IMR-90 (cell line): ENCODE measurements around the gene AMIGO1. TPM values are rescaled to one million over a fixed set of nuclear protein-coding genes. Genes with fewer than 3 reads are reported as not detected.

Experiments used
- ATAC-seq: fragments of 200-7000 bp; cut with Tn5 transposase; 2 replicates; pipeline ENCODE4 v1.9.1; 2020; ENCODE audit warnings: low read depth, mild to moderate bottlenecking, moderate library complexity
- BruUV-seq: library from RNA; stranded (reverse); fragments of 400-500 nt; replicated peaks from 2 replicates; lab custom pipeline; 2021; lab: Mats Ljungman, UMichigan
- CTCF ChIA-PET: fragments of 300-600 bp; formaldehyde crosslinking; extraction: SDS; loops from one replicate; lab custom pipeline; 2021; ENCODE audit warnings: antibody characterized with exemption; lab: Yijun Ruan, JAX
- POLR2A ChIA-PET: fragments of 300-600 bp; sonication (Branson Sonifier 250); formaldehyde crosslinking; loops from one replicate; lab custom pipeline; 2022; ENCODE audit warnings: antibody characterized with exemption; ENCODE audit not compliant: unreplicated experiment; lab: Charles Lee
- DNase-seq: peaks from one replicate; pipeline ENCODE4 v3.0.0; 2013
- H2AFZ ChIP-seq: replicated peaks from 2 replicates; pipeline ENCODE3; 2013; ENCODE audit warnings: low read length, mild to moderate bottlenecking; ENCODE audit not compliant: poor library complexity
- H2AK5ac ChIP-seq: 2 replicates; pipeline ENCODE4 v1.6.1; 2013; ENCODE audit warnings: low read depth, low read length, inconsistent platforms
- H2AK9ac ChIP-seq: replicated peaks from 2 replicates; pipeline ENCODE3; 2013; ENCODE audit warnings: mild to moderate bottlenecking, low read depth, low read length, moderate library complexity; ENCODE audit not compliant: poor library complexity
- H2BK120ac ChIP-seq: 2 replicates; pipeline ENCODE4 v1.6.1; 2013; ENCODE audit warnings: low read depth, low read length, inconsistent platforms
- H2BK15ac ChIP-seq: 3 replicates; pipeline ENCODE4 v1.6.1; 2013; ENCODE audit warnings: low read depth, low read length, inconsistent platforms
- H2BK20ac ChIP-seq: 2 replicates; pipeline ENCODE4 v1.6.1; 2013; ENCODE audit warnings: low read depth, mild to moderate bottlenecking, inconsistent platforms, low read length, moderate library complexity
- H2BK5ac ChIP-seq: 2 replicates; pipeline ENCODE4 v1.6.1; 2013; ENCODE audit warnings: mild to moderate bottlenecking, low read depth, low read length, inconsistent platforms; ENCODE audit not compliant: poor library complexity, severe bottlenecking
- H3K14ac ChIP-seq: replicated peaks from 2 replicates; pipeline ENCODE4 v1.6.1; 2013; ENCODE audit warnings: low read depth, low read length, inconsistent platforms
- H3K18ac ChIP-seq: 2 replicates; pipeline ENCODE4 v1.6.1; 2013; ENCODE audit warnings: low read depth, low read length, control low read depth
- H3K23ac ChIP-seq: 2 replicates; pipeline ENCODE4 v1.6.1; 2013; ENCODE audit warnings: low read depth, low read length, inconsistent platforms
- H3K27ac ChIP-seq: 2 replicates; pipeline ENCODE4 v1.5.1; 2013; ENCODE audit warnings: mild to moderate bottlenecking, control low read depth, low read length; ENCODE audit not compliant: insufficient read depth
- H3K27me3 ChIP-seq: 2 replicates; pipeline ENCODE4 v1.6.1; 2013; ENCODE audit warnings: low read length; ENCODE audit not compliant: control insufficient read depth, insufficient read depth
- H3K36me3 ChIP-seq: 2 replicates; pipeline ENCODE4 v1.6.1; 2013; ENCODE audit warnings: low read length, mixed read lengths; ENCODE audit not compliant: control insufficient read depth, insufficient read depth
- H3K4ac ChIP-seq: 2 replicates; pipeline ENCODE4 v1.6.1; 2013; ENCODE audit warnings: low read depth, low read length, inconsistent platforms
- H3K4me1 ChIP-seq: 2 replicates; pipeline ENCODE4 v1.6.1; 2013; ENCODE audit warnings: low read length, mixed read lengths; ENCODE audit not compliant: control insufficient read depth, insufficient read depth
- H3K4me2 ChIP-seq: 2 replicates; pipeline ENCODE4 v1.6.1; 2013; ENCODE audit warnings: low read depth, mild to moderate bottlenecking, control low read depth, low read length, moderate library complexity
- H3K4me3 ChIP-seq: 2 replicates; pipeline ENCODE4 v1.5.1; 2013; ENCODE audit warnings: low read depth, mild to moderate bottlenecking, control low read depth, low read length, moderate library complexity; ENCODE audit not compliant: insufficient read depth
- H3K56ac ChIP-seq: 2 replicates; pipeline ENCODE4 v1.6.1; 2013; ENCODE audit warnings: low read length, inconsistent platforms; ENCODE audit not compliant: insufficient read depth; ENCODE audit errors: extremely low read depth
- H3K79me1 ChIP-seq, 2 experiments: 2 replicates each; pipeline ENCODE4 v1.6.1; 2013; ENCODE audit warnings: low read length in 2 of 2, inconsistent platforms in 1 of 2, low read depth in 1 of 2
- H3K9ac ChIP-seq: 2 replicates; pipeline ENCODE4 v1.6.1; 2013; ENCODE audit warnings: low read depth, low read length, control low read depth
- H3K9me1 ChIP-seq: 2 replicates; pipeline ENCODE4 v1.6.1; 2013; ENCODE audit warnings: low read length, inconsistent platforms; ENCODE audit not compliant: insufficient read depth
- H3K9me3 ChIP-seq: 2 replicates; pipeline ENCODE4 v1.6.1; 2013; ENCODE audit warnings: low read length; ENCODE audit not compliant: control insufficient read depth, insufficient read depth
- H4K20me1 ChIP-seq: 2 replicates; pipeline ENCODE4 v1.6.1; 2013; ENCODE audit warnings: low read length, inconsistent platforms; ENCODE audit not compliant: insufficient read depth
- H4K5ac ChIP-seq: 2 replicates; pipeline ENCODE4 v1.6.1; 2013; ENCODE audit warnings: mild to moderate bottlenecking, low read depth, low read length, control low read depth
- H4K8ac ChIP-seq, 2 experiments: 2 replicates each; pipeline ENCODE4 v1.6.1; 2013; ENCODE audit warnings: low read depth in 2 of 2, low read length in 2 of 2, control low read depth in 1 of 2, inconsistent platforms in 1 of 2
- H4K91ac ChIP-seq: 2 replicates; pipeline ENCODE4 v1.6.1; 2013; ENCODE audit warnings: low read depth, low read length, inconsistent platforms; ENCODE audit not compliant: insufficient read depth
- BHLHE40 ChIP-seq: fragments of 150-350 bp; IDR thresholded peaks from 2 replicates; pipeline ENCODE4 v1.6.1; 2016; ENCODE audit warnings: mild to moderate bottlenecking, low read depth, low read length
- CEBPB ChIP-seq: IDR thresholded peaks from 2 replicates; pipeline ENCODE4 v1.6.1; 2012; ENCODE audit warnings: low read depth, low read length, improper control_type of control experiment
- CHD1 ChIP-seq: IDR thresholded peaks from 2 replicates; pipeline ENCODE4 v1.6.1; 2012; ENCODE audit warnings: low read depth, low read length, improper control_type of control experiment
- FOS ChIP-seq: fragments of 150-350 bp; IDR thresholded peaks from 2 replicates; pipeline ENCODE4 v1.6.1; 2016; ENCODE audit warnings: low read depth, low read length
- MAZ ChIP-seq: IDR thresholded peaks from 2 replicates; pipeline ENCODE4 v1.6.1; 2012; ENCODE audit warnings: low read depth, mild to moderate bottlenecking, low read length, improper control_type of control experiment, moderate library complexity, borderline replicate concordance
- MXI1 ChIP-seq: IDR thresholded peaks from 2 replicates; pipeline ENCODE4 v1.6.1; 2012; ENCODE audit warnings: low read depth, mild to moderate bottlenecking, low read length, moderate library complexity, borderline replicate concordance
- NFE2L2 ChIP-seq: fragments of 150-350 bp; IDR thresholded peaks from 2 replicates; pipeline ENCODE4 v1.6.1; 2016; ENCODE audit warnings: low read depth, mild to moderate bottlenecking, low read length
- POLR2A ChIP-seq: IDR thresholded peaks from 2 replicates; pipeline ENCODE4 v1.6.1; 2012; ENCODE audit warnings: mild to moderate bottlenecking, low read depth, low read length
- RCOR1 ChIP-seq: IDR thresholded peaks from 2 replicates; pipeline ENCODE4 v1.6.1; 2012; ENCODE audit warnings: mild to moderate bottlenecking, low read length, improper control_type of control experiment; ENCODE audit not compliant: insufficient replicate concordance
- RFX5 ChIP-seq: IDR thresholded peaks from 2 replicates; pipeline ENCODE4 v1.8.0; 2012; ENCODE audit warnings: low read depth, mild to moderate bottlenecking, low read length, moderate library complexity
- SMC3 ChIP-seq: fragments of 150-350 bp; IDR thresholded peaks from 2 replicates; pipeline ENCODE4 v1.6.1; 2016; ENCODE audit warnings: low read depth, mild to moderate bottlenecking, antibody characterized with exemption, low read length, moderate library complexity
- USF2 ChIP-seq: fragments of 150-350 bp; IDR thresholded peaks from 2 replicates; pipeline ENCODE4 v1.6.1; 2017; ENCODE audit warnings: mild to moderate bottlenecking, antibody characterized with exemption, low read length, low read depth
- WGBS, 2 experiments: methylation state at CpG; one replicate each; pipeline versions ENCODE4 v1.1.5 to v1.1.7; 2013; ENCODE audit warnings: missing lambda C conversion rate in 2 of 2; ENCODE audit not compliant: insufficient read length in 1 of 2; ENCODE audit errors: extremely low coverage in 2 of 2; 5-methylcytosine and 5-hydroxymethylcytosine counted together
- dilution Hi-C: fragments of 300-500 bp; cut with HindIII; formaldehyde crosslinking; loops from one replicate; pipeline ENCODE4 v1.14.3; 2018; ENCODE audit warnings: low sequenced_read_pairs; ENCODE audit not compliant: unreplicated experiment
- in situ Hi-C: fragments of 300-500 bp; cut with MboI; formaldehyde crosslinking; loops from 3 replicates; pipeline ENCODE4 v1.14.3; 2019; ENCODE audit warnings: low sequenced_read_pairs, inconsistent platforms, mixed read lengths
- intact Hi-C: fragments of 100-400 bp; cut with micrococcal nuclease; formaldehyde crosslinking; loops from 2 replicates; pipeline ENCODE4 v1.10.0; 2022
- polyA plus RNA-seq, 3 experiments: library from polyadenylated mRNA; depleted of rRNA; stranded (reverse); fragments of >200 nt; gene quantifications; 2 replicates each; pipeline ENCODE4 v1.2.3, GENCODE V29; 2012; ENCODE audit warnings: low replicate concordance in 1 of 3
- total RNA-seq: library from RNA; depleted of rRNA; stranded (reverse); fragments of >200 nt; gene quantifications from 2 replicates; pipeline ENCODE4 v1.2.3, GENCODE V29; 2012

The AMIGO1 gene
- total and polyA plus RNA-seq, 2 of the 4 experiments (the other 2 are of a cell fraction) = 1.5 to 1.6 TPM

DNA sequence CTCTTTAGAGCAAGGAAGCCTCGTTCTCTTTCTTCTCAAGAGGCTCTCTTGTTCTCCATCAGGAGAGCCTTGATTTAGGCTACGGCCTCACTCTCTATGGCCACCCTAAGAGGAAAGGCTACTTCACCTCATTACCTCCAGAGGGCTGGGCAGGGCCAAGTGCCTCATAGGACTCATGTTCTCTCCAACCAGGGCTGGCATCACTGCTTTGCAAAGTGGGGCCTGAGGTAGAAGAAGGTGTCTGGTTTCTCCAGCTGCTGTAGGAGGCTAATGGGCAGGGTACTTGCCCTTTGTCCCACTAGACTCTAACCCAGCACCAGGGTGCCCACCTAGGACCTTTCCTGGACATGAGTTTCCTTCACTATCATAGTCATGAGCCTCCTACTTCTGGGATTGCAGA, 27.9 kb downstream of the AMIGO1 start:
- intact Hi-C loops = loop anchor here (5.0 kb wide), 1 partner anchor 34 kb away; no protein-coding TSS in a partner anchor

More for the DNA sequence above, 27.9 kb downstream of the AMIGO1 start:
- Histone ChIP-seq H3K4me1 (peaks cover 9% of the 10 kb centered on the region), H2BK5ac (no peak overlapping the region), H3K4ac (no peak overlapping the region), H3K18ac (no peak overlapping the region), H2AFZ (no peak overlapping the region), H3K56ac (no peak overlapping the region), H2AK5ac (no peak overlapping the region), H2BK20ac (no peak overlapping the region), H4K5ac (no peak overlapping the region), H2BK15ac (no peak overlapping the region), H3K4me2 (no peak overlapping the region), H3K9ac (no peak overlapping the region), H3K79me1 (peaks cover 9 to 22% of the 10 kb centered on the region in 2 experiments; a peak in 3 of 4 replicates), H3K9me1 (peaks cover 8% of the 10 kb centered on the region), H2AK9ac (no peak overlapping the region), H2BK120ac (no peak overlapping the region), H3K9me3 (no peaks in the 10 kb centered on the region), H3K27ac (no peak overlapping the region), H4K8ac (no peak overlapping the region), H4K20me1 (no peaks in the 10 kb centered on the region), H3K27me3 (peaks cover 25% of the 10 kb centered on the region), H3K14ac (no peak overlapping the region), H3K4me3 (no peak overlapping the region), H3K36me3 (0 out of 2 replicates have a peak, but pooled peaks cover 3% of the 10 kb centered on the region), H4K91ac (no peak overlapping the region), H3K23ac (no peak overlapping the region)
- DNase-seq (no peak), ATAC-seq (no peak)
- dilution Hi-C loops (no loop called here), in situ Hi-C loops (no loop called here)
- no CpG with 5 or more reads among the region's 2 CpGs for WGBS, 2 experiments
- TF ChIP-seq POLR2A = no peak
- TF ChIP-seq CEBPB = no peak
- TF ChIP-seq USF2 = no peak
- TF ChIP-seq MAZ = no peak
- no peak for TF ChIP-seq MXI1
- TF ChIP-seq SMC3 = no peak
- no peak for TF ChIP-seq RCOR1
- no peak for TF ChIP-seq RFX5
- TF ChIP-seq CHD1 = no peak
- TF ChIP-seq BHLHE40 = no peak
- TF ChIP-seq FOS = no peak
- no peak for TF ChIP-seq NFE2L2
- CTCF ChIA-PET = no interaction called here
- no TSS peak for BruUV-seq
- POLR2A ChIA-PET = no interaction called here
